Central memory CD8-positive, alpha-beta T cell (primary cell): ENCODE data around the gene OPRPN.

ENCODE experiments used
- ATAC-seq: fragments of 150-1000 bp; cut with Tn5 transposase; replicated peaks from 2 replicates; pipeline ENCODE4 v1.10.0; 2022; ENCODE audit warnings: mild to moderate bottlenecking, moderate FRiP score, moderate number of reproducible peaks; ENCODE audit not compliant: poor library complexity, severe bottlenecking; ENCODE audit errors: extremely low read depth
- DNase-seq, 2 donors: peaks; one replicate each; pipeline ENCODE4 v3.0.0; 2021; ENCODE audit warnings: low spot score in 2 of 2
- H3K27ac Mint-ChIP-seq: one replicate; pipeline ENCODE4 v1.8.0; 2022; ENCODE audit warnings: low read depth, mild to moderate bottlenecking, moderate library complexity, mixed read lengths
- H3K27me3 Mint-ChIP-seq: one replicate; pipeline ENCODE4 v1.8.0; 2022; ENCODE audit warnings: mixed read lengths
- H3K36me3 Mint-ChIP-seq: one replicate; pipeline ENCODE4 v1.8.0; 2022; ENCODE audit warnings: mild to moderate bottlenecking, moderate library complexity, mixed read lengths; ENCODE audit not compliant: insufficient read depth
- H3K4me1 Mint-ChIP-seq: one replicate; pipeline ENCODE4 v1.8.0; 2022; ENCODE audit warnings: mixed read lengths
- H3K4me3 Mint-ChIP-seq: one replicate; pipeline ENCODE4 v1.8.0; 2022; ENCODE audit warnings: mild to moderate bottlenecking, moderate library complexity, mixed read lengths
- H3K9me3 Mint-ChIP-seq: one replicate; pipeline ENCODE4 v1.8.0; 2022; ENCODE audit warnings: mixed read lengths

Gene OPRPN

GRCh38 chr4:70397580-70397979 lies at the start of gene OPRPN:
TSS of gene OPRPN (plus strand) at chr4:70397940. CDS start at chr4:70399286, 1,346 bp downstream.
- Mint-ChIP-seq H3K36me3 (no peaks in the 10 kb centered on the region), H3K4me1 (no peaks in the 10 kb centered on the region), H3K4me3 (no peak within 1 kb of the TSS), H3K9me3 (peaks cover 4% of the 10 kb centered on the region), H3K27ac (no peak within 1 kb of the TSS), H3K27me3 (no peaks in the 10 kb centered on the region)
- ATAC-seq: no peak
- DNase-seq: no peak

- DNase-seq: no peak
- H3K27ac Mint-ChIP-seq: no peak overlapping the region
- H3K36me3 Mint-ChIP-seq: no peaks in the 10 kb centered on the region
- H3K4me3 Mint-ChIP-seq: no peak overlapping the region
- no peaks in the 10 kb centered on the region for H3K27me3 Mint-ChIP-seq
- no peaks in the 10 kb centered on the region for H3K4me1 Mint-ChIP-seq
- ATAC-seq: no peak
- peaks cover 4% of the 10 kb centered on the region for H3K9me3 Mint-ChIP-seq
Observed at GRCh38 chr4:70356185-70356584, 41.6 kb upstream of the OPRPN start.

- DNase-seq (no peak), ATAC-seq (no peak)
- Mint-ChIP-seq H3K27me3 (no peaks in the 10 kb centered on the region), H3K9me3 (no peaks in the 10 kb centered on the region), H3K36me3 (no peaks in the 10 kb centered on the region), H3K4me1 (no peaks in the 10 kb centered on the region), H3K27ac (no peak overlapping the region), H3K4me3 (no peak overlapping the region)
Observed at GRCh38 chr4:70359115-70359661, 38.6 kb upstream of the OPRPN start.

GRCh38 chr4:70360460-70360859 lies 37.3 kb upstream of the OPRPN start, which contains the start of gene SMR3A:
TSS of gene SMR3A (plus strand) at chr4:70360760. CDS start at chr4:70362116, 1,356 bp downstream.
- no peak within 1 kb of the TSS for H3K4me3 Mint-ChIP-seq
- ATAC-seq (no peak), DNase-seq (no peak)
- H3K4me1 Mint-ChIP-seq: no peaks in the 10 kb centered on the region
- H3K9me3 Mint-ChIP-seq: peaks cover 2% of the 10 kb centered on the region
- no peaks in the 10 kb centered on the region for H3K27me3 Mint-ChIP-seq
- no peak within 1 kb of the TSS for H3K27ac Mint-ChIP-seq
- no peaks in the 10 kb centered on the region for H3K36me3 Mint-ChIP-seq

GRCh38 chr4:70364002-70364401 lies 33.7 kb upstream of the OPRPN start:
- H3K4me3 Mint-ChIP-seq: no peak overlapping the region
- H3K27me3 Mint-ChIP-seq: no peaks in the 10 kb centered on the region
- H3K27ac Mint-ChIP-seq: no peak overlapping the region
- no peaks in the 10 kb centered on the region for H3K36me3 Mint-ChIP-seq
- DNase-seq: no peak
- no peaks in the 10 kb centered on the region for H3K4me1 Mint-ChIP-seq
- ATAC-seq: no peak
- peaks cover 5% of the 10 kb centered on the region for H3K9me3 Mint-ChIP-seq

GRCh38 chr4:70365479-70365878 lies 32.3 kb upstream of the OPRPN start:
- H3K27me3 Mint-ChIP-seq: no peaks in the 10 kb centered on the region
- H3K4me3 Mint-ChIP-seq: no peak overlapping the region
- ATAC-seq: no peak
- H3K36me3 Mint-ChIP-seq: no peaks in the 10 kb centered on the region
- H3K27ac Mint-ChIP-seq: no peak overlapping the region
- DNase-seq: no peak
- peaks cover 5% of the 10 kb centered on the region for H3K9me3 Mint-ChIP-seq
- no peaks in the 10 kb centered on the region for H3K4me1 Mint-ChIP-seq

- Mint-ChIP-seq H3K36me3 (no peaks in the 10 kb centered on the region), H3K27me3 (no peaks in the 10 kb centered on the region), H3K27ac (no peak overlapping the region), H3K4me3 (no peak overlapping the region), H3K4me1 (no peaks in the 10 kb centered on the region), H3K9me3 (peaks cover 5% of the 10 kb centered on the region)
- no peak for DNase-seq
- ATAC-seq: no peak
Observed at GRCh38 chr4:70367813-70368212, 29.9 kb upstream of the OPRPN start.

- no peak overlapping the region for H3K4me3 Mint-ChIP-seq
- ATAC-seq (no peak), DNase-seq (no peak)
- no peaks in the 10 kb centered on the region for H3K36me3 Mint-ChIP-seq
- no peak overlapping the region for H3K27ac Mint-ChIP-seq
- peaks cover 5% of the 10 kb centered on the region for H3K9me3 Mint-ChIP-seq
- H3K27me3 Mint-ChIP-seq: no peaks in the 10 kb centered on the region
- H3K4me1 Mint-ChIP-seq: no peaks in the 10 kb centered on the region
Observed at GRCh38 chr4:70371987-70372386, 25.8 kb upstream of the OPRPN start.

GRCh38 chr4:70372760-70373159 lies 25.0 kb upstream of the OPRPN start:
- no peak overlapping the region for H3K27ac Mint-ChIP-seq
- DNase-seq: no peak
- H3K9me3 Mint-ChIP-seq: peaks cover 5% of the 10 kb centered on the region
- H3K27me3 Mint-ChIP-seq: no peaks in the 10 kb centered on the region
- H3K4me1 Mint-ChIP-seq: no peaks in the 10 kb centered on the region
- no peaks in the 10 kb centered on the region for H3K36me3 Mint-ChIP-seq
- H3K4me3 Mint-ChIP-seq: no peak overlapping the region
- ATAC-seq: no peak

GRCh38 chr4:70380578-70380977 lies 17.2 kb upstream of the OPRPN start:
- Mint-ChIP-seq H3K9me3 (no peaks in the 10 kb centered on the region), H3K27ac (no peak overlapping the region), H3K36me3 (no peaks in the 10 kb centered on the region), H3K4me1 (no peaks in the 10 kb centered on the region), H3K27me3 (no peaks in the 10 kb centered on the region), H3K4me3 (no peak overlapping the region)
- no peak for ATAC-seq
- no peak for DNase-seq

GRCh38 chr4:70382691-70383181 lies 15.0 kb upstream of the OPRPN start, which contains the start of gene SMR3B:
TSS of gene SMR3B (plus strand) at chr4:70383131. CDS start at chr4:70384511, 1,380 bp downstream.
- Mint-ChIP-seq H3K27me3 (no peaks in the 10 kb centered on the region), H3K9me3 (peaks cover 7% of the 10 kb centered on the region), H3K4me1 (no peaks in the 10 kb centered on the region), H3K36me3 (no peaks in the 10 kb centered on the region), H3K4me3 (no peak within 1 kb of the TSS), H3K27ac (no peak within 1 kb of the TSS)
- no peak for ATAC-seq
- no peak for DNase-seq

GRCh38 chr4:70392057-70392776 lies 5.5 kb upstream of the OPRPN start:
- ATAC-seq (no peak), DNase-seq (no peak)
- Mint-ChIP-seq H3K36me3 (no peaks in the 10 kb centered on the region), H3K9me3 (peaks cover 20% of the 10 kb centered on the region), H3K4me1 (no peaks in the 10 kb centered on the region), H3K27ac (no peak overlapping the region), H3K27me3 (no peaks in the 10 kb centered on the region), H3K4me3 (no peak overlapping the region)

- no peak overlapping the region for H3K4me3 Mint-ChIP-seq
- no peak overlapping the region for H3K27ac Mint-ChIP-seq
- no peaks in the 10 kb centered on the region for H3K27me3 Mint-ChIP-seq
- DNase-seq (no peak), ATAC-seq (no peak)
- peaks cover 4% of the 10 kb centered on the region for H3K9me3 Mint-ChIP-seq
- no peaks in the 10 kb centered on the region for H3K4me1 Mint-ChIP-seq
- H3K36me3 Mint-ChIP-seq: no peaks in the 10 kb centered on the region
Observed at GRCh38 chr4:70399319-70399718, 1.6 kb downstream of the OPRPN start.
